Measurements from ENCODE around the gene RHOF. TPM values are rescaled to one million over a fixed set of nuclear protein-coding genes. Genes with fewer than 3 reads are reported as not detected.

Gene RHOF
- total and polyA plus RNA-seq, 2 of the 13 experiments (the other 11 are each of a cell fraction or from before 2014, with no cell fraction given) = 14.6 to 32.2 TPM

DNA sequence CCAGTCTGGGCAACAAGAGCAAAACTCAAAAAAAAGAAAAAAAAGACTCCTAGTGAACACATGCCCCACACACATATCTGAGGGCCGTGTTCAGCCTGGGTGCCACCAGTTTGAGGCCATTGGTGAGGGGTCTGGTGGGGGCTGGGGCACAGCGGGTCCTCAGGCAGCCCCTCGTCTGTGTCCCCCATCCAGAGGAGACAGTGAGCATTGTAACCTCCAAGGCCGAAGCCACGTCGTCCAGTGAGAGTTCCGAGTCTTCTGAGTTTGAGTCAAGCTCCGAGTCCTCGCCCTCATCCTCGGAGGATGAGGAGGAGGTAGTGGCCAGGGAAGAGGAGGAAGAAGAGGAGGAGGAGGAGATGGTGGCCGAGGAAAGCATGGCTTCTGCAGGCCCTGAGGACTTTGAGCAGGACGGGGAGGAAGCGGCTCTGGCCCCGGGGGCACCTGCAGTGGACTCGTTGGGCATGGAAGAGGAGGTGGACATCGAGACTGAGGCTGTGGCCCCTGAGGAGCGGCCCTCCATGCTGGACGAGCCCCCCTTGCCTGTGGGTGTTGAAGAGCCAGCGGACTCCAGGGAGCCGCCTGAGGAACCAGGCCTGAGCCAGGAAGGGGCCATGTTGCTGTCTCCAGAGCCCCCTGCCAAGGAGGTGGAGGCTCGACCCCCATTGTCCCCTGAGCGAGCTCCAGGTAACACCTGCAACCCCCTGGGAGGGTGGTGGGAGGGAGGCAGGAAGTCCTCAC is 25.9 kb upstream of the RHOF start (continued):
- TF ChIP-seq ZNF326 (CRISPR knock-in tag; IDR thresholded peaks at IDR 0.05; ENCODE audit: borderline replicate concordance) = no peak

DNA sequence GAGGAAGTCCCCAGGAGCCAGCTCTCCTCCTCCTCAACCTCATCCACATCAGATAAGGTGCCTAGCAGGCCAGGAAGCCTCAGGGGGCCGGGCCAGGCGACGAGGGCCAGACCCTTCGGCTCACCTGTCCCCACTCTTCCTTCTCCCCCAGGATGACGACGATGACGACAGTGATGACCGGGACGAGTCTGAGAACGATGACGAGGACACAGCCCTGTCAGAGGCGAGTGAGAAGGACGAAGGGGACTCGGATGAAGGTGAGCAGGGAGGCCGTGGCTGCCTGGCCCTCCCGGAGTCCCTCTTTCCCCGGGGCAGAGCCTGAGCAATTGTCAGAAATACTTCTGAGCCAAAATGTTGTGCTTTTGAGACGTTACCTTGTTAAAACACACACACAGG is 24.2 kb upstream of the RHOF start:
- Histone ChIP-seq H3K27ac (ENCODE audit: extremely low read length, insufficient read depth, low read length) (no peak overlapping the region), H3K36me3 (replicated peaks in 1 of 2; ENCODE audit: control insufficient read depth in 1 of 2, insufficient read depth in 2 of 2, low read length in 2 of 2) (peaks cover 23 to 63% of the 10 kb centered on the region in 2 experiments; a peak in 4 of 5 replicates), H3K79me2 (ENCODE audit: insufficient read depth, low read length) (peaks cover 13% of the 10 kb centered on the region), H4K20me1 (ENCODE audit: insufficient read depth, low read length) (no peaks in the 10 kb centered on the region), H3K27me3 (ENCODE audit: control insufficient read depth in 1 of 2, insufficient read depth in 2 of 2, low read length in 2 of 2) (no peaks in the 10 kb centered on the region), H3K4me2 (ENCODE audit: low read depth, low read length) (no peak overlapping the region), H3K9ac (ENCODE audit: insufficient read depth, low read depth, low read length) (no peak overlapping the region), H3K4me3 (replicated peaks in 1 of 3; ENCODE audit: insufficient read depth in 1 of 3, low read depth in 2 of 3, low read length in 3 of 3) (no peak overlapping the region), H2AFZ (ENCODE audit: low read length) (no peak overlapping the region), H3K9me3 (ENCODE audit: low read length) (no peaks in the 10 kb centered on the region), H3K4me1 (ENCODE audit: insufficient read depth, low read length) (peaks cover 12% of the 10 kb centered on the region)
- FAIRE-seq (no peak), DNase-seq (ENCODE audit: low spot score) (no peak), ATAC-seq (no peak)
- BruUV-seq (replicated peaks) = no TSS peak
- TF ChIP-seq SRF (IDR thresholded peaks at IDR 0.05; ENCODE audit: low read depth, low read length) (no peak), AGO2 (optimal IDR thresholded peaks at IDR 0.05; ENCODE audit: low read depth, low read length) (peak; percentile 12), ZNF556 (CRISPR knock-in tag; IDR thresholded peaks at IDR 0.05; ENCODE audit: borderline replicate concordance) (no peak), TCF7L2 (IDR thresholded peaks at IDR 0.05; ENCODE audit: low read depth, low read length) (no peak), NFYB (CRISPR knock-in tag; IDR thresholded peaks at IDR 0.05) (no peak)
- TF ChIP-seq, protein P1, sequence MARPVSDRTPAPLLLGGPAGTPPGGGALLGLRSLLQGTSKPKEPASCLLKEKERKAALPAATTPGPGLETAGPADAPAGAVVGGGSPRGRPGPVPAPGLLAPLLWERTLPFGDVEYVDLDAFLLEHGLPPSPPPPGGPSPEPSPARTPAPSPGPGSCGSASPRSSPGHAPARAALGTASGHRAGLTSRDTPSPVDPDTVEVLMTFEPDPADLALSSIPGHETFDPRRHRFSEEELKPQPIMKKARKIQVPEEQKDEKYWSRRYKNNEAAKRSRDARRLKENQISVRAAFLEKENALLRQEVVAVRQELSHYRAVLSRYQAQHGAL (CRISPR knock-in tag; IDR thresholded peaks at IDR 0.05; ENCODE audit: not compliant biosample characterization) = no peak
- ChIA-PET CTCF (ENCODE audit: low intra/inter-chr PET ratio, low total read pairs) (no interaction called here), POLR2A (no interaction called here)
- in situ Hi-C loops (cut with HindIII; ENCODE audit: extremely low pct_ligation_motif_present, low pct_unique_long_range_greater_than_20kb) (no loop called here), intact Hi-C loops (cut with micrococcal nuclease; ENCODE audit: unreplicated experiment) (no loop called here)
- WGBS (ENCODE audit: low lambda C conversion rate) = 98% methylated on average over 18 of the region's 18 CpGs

Data from HepG2 (cell line).